Ishikawa (cell line): Measurements from ENCODE around the gene NLRC5.

Experiments used
- CEBPB ChIP-seq: IDR thresholded peaks from 2 replicates; pipeline ENCODE4 v1.6.1; 2012
- CREB1 ChIP-seq: IDR thresholded peaks from 2 replicates; pipeline ENCODE4 v1.6.1; 2012; ENCODE audit warnings: low read depth
- EGR1 ChIP-seq: IDR thresholded peaks from 2 replicates; pipeline ENCODE4 v1.6.1; 2012
- EP300 ChIP-seq: IDR thresholded peaks from 2 replicates; pipeline ENCODE4 v1.6.1; 2012; ENCODE audit warnings: borderline replicate concordance
- FOXM1 ChIP-seq: IDR thresholded peaks from 2 replicates; pipeline ENCODE4 v1.6.1; 2012; ENCODE audit warnings: low read depth, borderline replicate concordance
- NFIC ChIP-seq: IDR thresholded peaks from 2 replicates; pipeline ENCODE4 v1.6.1; 2012
- RAD21 ChIP-seq: IDR thresholded peaks from 2 replicates; pipeline ENCODE4 v1.6.1; 2012; ENCODE audit warnings: low read depth
- TAF1 ChIP-seq: IDR thresholded peaks from 2 replicates; pipeline ENCODE4 v1.6.1; 2012; ENCODE audit warnings: low read depth, mild to moderate bottlenecking
- TCF12 ChIP-seq: IDR thresholded peaks from 2 replicates; pipeline ENCODE4 v1.6.1; 2012; ENCODE audit warnings: low read depth
- TEAD4 ChIP-seq: IDR thresholded peaks from 2 replicates; pipeline ENCODE4 v1.6.1; 2012
- USF1 ChIP-seq: IDR thresholded peaks from 2 replicates; pipeline ENCODE4 v1.6.1; 2012
- YY1 ChIP-seq: IDR thresholded peaks from 2 replicates; pipeline ENCODE4 v1.6.1; 2012; ENCODE audit warnings: low read depth
- ZBTB7A ChIP-seq: IDR thresholded peaks from 2 replicates; pipeline ENCODE4 v1.6.1; 2012; ENCODE audit warnings: low read depth
- TF ChIP-seq, protein P1 (sequence below): IDR thresholded peaks from 2 replicates; pipeline ENCODE4 v1.6.1; 2012; ENCODE audit warnings: low read depth, mild to moderate bottlenecking
- TF ChIP-seq, protein P2 (sequence below): IDR thresholded peaks from 2 replicates; pipeline ENCODE4 v1.6.1; 2012

NLRC5 gene

GRCh38 chr16:56947604-56947995 is 41.8 kb upstream of the NLRC5 start:
- TF ChIP-seq EGR1 (no peak), YY1 (no peak), TCF12 (no peak), USF1 (no peak), EP300 (no peak), NFIC (no peak), RAD21 (no peak), CEBPB (no peak), TEAD4 (no peak), CREB1 (no peak)
- TF ChIP-seq, protein P1, sequence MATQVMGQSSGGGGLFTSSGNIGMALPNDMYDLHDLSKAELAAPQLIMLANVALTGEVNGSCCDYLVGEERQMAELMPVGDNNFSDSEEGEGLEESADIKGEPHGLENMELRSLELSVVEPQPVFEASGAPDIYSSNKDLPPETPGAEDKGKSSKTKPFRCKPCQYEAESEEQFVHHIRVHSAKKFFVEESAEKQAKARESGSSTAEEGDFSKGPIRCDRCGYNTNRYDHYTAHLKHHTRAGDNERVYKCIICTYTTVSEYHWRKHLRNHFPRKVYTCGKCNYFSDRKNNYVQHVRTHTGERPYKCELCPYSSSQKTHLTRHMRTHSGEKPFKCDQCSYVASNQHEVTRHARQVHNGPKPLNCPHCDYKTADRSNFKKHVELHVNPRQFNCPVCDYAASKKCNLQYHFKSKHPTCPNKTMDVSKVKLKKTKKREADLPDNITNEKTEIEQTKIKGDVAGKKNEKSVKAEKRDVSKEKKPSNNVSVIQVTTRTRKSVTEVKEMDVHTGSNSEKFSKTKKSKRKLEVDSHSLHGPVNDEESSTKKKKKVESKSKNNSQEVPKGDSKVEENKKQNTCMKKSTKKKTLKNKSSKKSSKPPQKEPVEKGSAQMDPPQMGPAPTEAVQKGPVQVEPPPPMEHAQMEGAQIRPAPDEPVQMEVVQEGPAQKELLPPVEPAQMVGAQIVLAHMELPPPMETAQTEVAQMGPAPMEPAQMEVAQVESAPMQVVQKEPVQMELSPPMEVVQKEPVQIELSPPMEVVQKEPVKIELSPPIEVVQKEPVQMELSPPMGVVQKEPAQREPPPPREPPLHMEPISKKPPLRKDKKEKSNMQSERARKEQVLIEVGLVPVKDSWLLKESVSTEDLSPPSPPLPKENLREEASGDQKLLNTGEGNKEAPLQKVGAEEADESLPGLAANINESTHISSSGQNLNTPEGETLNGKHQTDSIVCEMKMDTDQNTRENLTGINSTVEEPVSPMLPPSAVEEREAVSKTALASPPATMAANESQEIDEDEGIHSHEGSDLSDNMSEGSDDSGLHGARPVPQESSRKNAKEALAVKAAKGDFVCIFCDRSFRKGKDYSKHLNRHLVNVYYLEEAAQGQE, result no peak

DNA sequence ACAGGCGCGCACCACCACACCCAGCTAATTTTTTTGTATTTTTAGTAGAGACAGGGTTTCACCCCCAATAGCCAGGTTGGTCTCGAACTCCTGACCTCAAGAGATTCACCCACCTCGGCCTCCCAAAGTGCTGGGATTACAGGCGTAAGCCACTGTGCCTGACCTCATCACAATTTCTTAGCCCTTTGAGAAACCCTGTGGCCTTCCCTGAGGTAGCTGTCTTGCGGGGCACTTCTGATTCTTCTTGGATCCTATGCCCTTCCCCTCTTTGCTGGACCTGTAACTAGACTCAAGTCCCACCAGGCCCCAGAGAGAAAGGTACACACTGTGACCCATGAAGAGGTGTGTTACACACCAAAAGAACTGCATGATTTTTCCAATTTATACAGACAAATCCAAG is 41.1 kb upstream of the NLRC5 start:
- TF ChIP-seq TEAD4 (no peak), EP300 (no peak), TCF12 (no peak), USF1 (no peak), EGR1 (no peak), CEBPB (no peak), RAD21 (no peak), ZBTB7A (no peak), CREB1 (no peak), NFIC (no peak), TAF1 (no peak), FOXM1 (no peak), YY1 (no peak)
- TF ChIP-seq, protein P1, result no peak
- TF ChIP-seq, protein P2, sequence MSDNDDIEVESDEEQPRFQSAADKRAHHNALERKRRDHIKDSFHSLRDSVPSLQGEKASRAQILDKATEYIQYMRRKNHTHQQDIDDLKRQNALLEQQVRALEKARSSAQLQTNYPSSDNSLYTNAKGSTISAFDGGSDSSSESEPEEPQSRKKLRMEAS, result no peak

- no peak for TF ChIP-seq USF1
- no peak for TF ChIP-seq ZBTB7A
- no peak for TF ChIP-seq TAF1
- TF ChIP-seq CREB1, result no peak
- no peak for TF ChIP-seq EGR1
- TF ChIP-seq RAD21, result no peak
- TF ChIP-seq YY1, result no peak
- no peak for TF ChIP-seq EP300
Observed at GRCh38 chr16:56950051-56950450, 39.3 kb upstream of the NLRC5 start.

DNA sequence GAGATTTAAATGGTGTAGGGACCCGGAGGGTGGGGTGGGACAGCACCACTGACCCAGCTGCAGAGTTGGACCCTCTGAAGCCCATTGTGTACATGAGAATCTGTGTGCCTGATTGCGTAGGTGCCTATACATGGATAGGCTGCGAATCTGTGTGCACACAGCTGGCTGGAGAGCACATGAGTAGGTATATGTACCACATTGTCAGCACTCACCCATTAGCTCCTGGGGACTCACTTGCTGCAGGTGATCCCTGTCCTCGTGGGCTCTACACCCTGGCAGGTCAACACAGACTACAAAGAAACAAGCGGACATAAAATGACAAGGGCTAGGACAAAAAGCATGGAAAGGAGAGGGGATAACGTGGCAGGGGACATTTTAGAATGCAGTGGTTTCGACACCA is 38.9 kb upstream of the NLRC5 start:
- TF ChIP-seq EP300 (no peak), RAD21 (no peak), YY1 (no peak), USF1 (no peak), CEBPB (no peak), NFIC (no peak), CREB1 (no peak), FOXM1 (no peak), TCF12 (no peak), ZBTB7A (no peak), TAF1 (no peak), EGR1 (no peak)
- TF ChIP-seq, protein P1, result no peak
- TF ChIP-seq, protein P2, result no peak
